OCI-LY7 (cell line): Measurements from ENCODE around the gene SRGAP1. TPM values are rescaled to one million over a fixed set of nuclear protein-coding genes. Genes with fewer than 3 reads are reported as not detected.
"Not testable (repeated sequence)": the region's sequence is repeated elsewhere in the genome, so short reads cannot be mapped to it uniquely, and the experiment has no call there.

Source experiments
- BruUV-seq: library from RNA; stranded (reverse); fragments of 400-500 nt; replicated peaks from 2 replicates; lab custom pipeline; 2021; lab: Mats Ljungman, UMichigan
- CTCF ChIA-PET: fragments of 300-600 bp; sonication (Branson Sonifier 250); formaldehyde crosslinking; loops from one replicate; lab custom pipeline; 2022; ENCODE audit warnings: antibody characterized with exemption; ENCODE audit not compliant: unreplicated experiment; lab: Charles Lee
- POLR2A ChIA-PET: fragments of 300-600 bp; sonication (Branson Sonifier 250); formaldehyde crosslinking; loops from one replicate; lab custom pipeline; 2022; ENCODE audit warnings: antibody characterized with exemption; lab: Charles Lee
- DNase-seq: peaks from one replicate; pipeline ENCODE4 v3.0.0-alpha.2; 2015; ENCODE audit warnings: low spot score
- H2AFZ ChIP-seq: fragments of 200-600 bp; sonication (generic), shearing (Covaris generic); 2 replicates; pipeline ENCODE4 v1.6.1; 2014; ENCODE audit warnings: mild to moderate bottlenecking, antibody characterized with exemption, low read length, moderate library complexity
- H3K27ac ChIP-seq: fragments of 200-600 bp; sonication (generic); 2 replicates; pipeline ENCODE4 v1.5.1; 2014; ENCODE audit warnings: mixed run types, low read depth, mild to moderate bottlenecking, moderate library complexity, low read length, inconsistent platforms; ENCODE audit not compliant: poor library complexity, severe bottlenecking
- H3K36me3 ChIP-seq: fragments of 200-600 bp; sonication (generic); 2 replicates; pipeline ENCODE4 v1.6.1; 2014; ENCODE audit warnings: mild to moderate bottlenecking, antibody characterized with exemption, low read length, moderate library complexity, mixed read lengths; ENCODE audit not compliant: insufficient read depth
- H3K4me1 ChIP-seq: fragments of 200-600 bp; sonication (generic); 2 replicates; pipeline ENCODE4 v1.5.1; 2014; ENCODE audit warnings: mild to moderate bottlenecking, low read length; ENCODE audit not compliant: insufficient read depth, poor library complexity, severe bottlenecking
- H3K4me2 ChIP-seq: fragments of 200-600 bp; sonication (generic); 2 replicates; pipeline ENCODE4 v1.6.1; 2014; ENCODE audit warnings: mild to moderate bottlenecking, low read length
- H3K4me3 ChIP-seq: fragments of 200-600 bp; sonication (generic); 2 replicates; pipeline ENCODE4 v1.5.1; 2014; ENCODE audit warnings: mild to moderate bottlenecking, low read depth, low read length; ENCODE audit not compliant: poor library complexity, severe bottlenecking
- H3K79me2 ChIP-seq: fragments of 200-600 bp; sonication (generic); 2 replicates; pipeline ENCODE4 v1.6.1; 2016; ENCODE audit warnings: low read depth, mild to moderate bottlenecking, low read length, moderate library complexity, mixed read lengths; ENCODE audit not compliant: insufficient read depth
- H3K9me2 ChIP-seq: fragments of 200-600 bp; sonication (generic); 2 replicates; pipeline ENCODE4 v1.6.1; 2016; ENCODE audit warnings: mild to moderate bottlenecking, low read length, mixed read lengths; ENCODE audit not compliant: insufficient read depth
- H3K9me3 ChIP-seq: fragments of 200-600 bp; sonication (generic); 2 replicates; pipeline ENCODE4 v1.6.1; 2014; ENCODE audit warnings: mild to moderate bottlenecking, mixed run types, low read length, mixed read lengths
- H4K20me1 ChIP-seq: fragments of 200-600 bp; sonication (generic); 2 replicates; pipeline ENCODE4 v1.6.1; 2014; ENCODE audit warnings: mild to moderate bottlenecking, antibody characterized with exemption, low read length, moderate library complexity, mixed read lengths; ENCODE audit not compliant: insufficient read depth
- CTCF ChIP-seq: fragments of 200-600 bp; sonication (generic); conservative IDR thresholded peaks from 2 replicates; pipeline ENCODE4 v1.5.1; 2014; ENCODE audit warnings: mild to moderate bottlenecking, antibody characterized with exemption, low read length, moderate library complexity, mixed read lengths
- EZH2phosphoT487 ChIP-seq: fragments of 200-600 bp; sonication (generic); IDR thresholded peaks from 2 replicates; pipeline ENCODE4 v1.6.1; 2018; ENCODE audit warnings: low read depth, borderline replicate concordance, mild to moderate bottlenecking, mixed run types, antibody characterized with exemption, low read length, moderate library complexity, mixed read lengths
- intact Hi-C: fragments of 100-400 bp; cut with micrococcal nuclease; formaldehyde crosslinking; loops from one replicate; pipeline ENCODE4 v1.10.0; 2022; ENCODE audit not compliant: unreplicated experiment
- total RNA-seq, 2 experiments: library from RNA; depleted of rRNA in 1 of 2; stranded (reverse); fragments of >200 nt in 1 of 2; shearing (Covaris generic) in 1 of 2; gene quantifications; 2 replicates each; pipeline ENCODE4 v1.2.3, GENCODE V29; 2014 to 2022

The SRGAP1 gene
- total RNA-seq, 2 experiments from 2014 or later: 0.06 TPM; not detected in 1

- ChIA-PET POLR2A (no interaction called here), CTCF (no interaction called here)
- no peaks in the 10 kb centered on the region for H3K9me2 ChIP-seq
- H2AFZ ChIP-seq: no peak overlapping the region
- H3K9me3 ChIP-seq: no peaks in the 10 kb centered on the region
- BruUV-seq: no TSS peak
- H3K36me3 ChIP-seq: no peaks in the 10 kb centered on the region
- no peak for DNase-seq
- H3K4me2 ChIP-seq: no peak overlapping the region
- intact Hi-C loops: no loop called here
- no peaks in the 10 kb centered on the region for H3K4me1 ChIP-seq
- H3K4me3 ChIP-seq: no peak overlapping the region
- no peaks in the 10 kb centered on the region for H4K20me1 ChIP-seq
- no peaks in the 10 kb centered on the region for H3K79me2 ChIP-seq
- TF ChIP-seq CTCF (no peak), EZH2phosphoT487 (no peak)
- H3K27ac ChIP-seq: no peak overlapping the region
Observed at GRCh38 chr12:64030155-64030554, 185.7 kb downstream of the SRGAP1 start.

GRCh38 chr12:64034056-64034455 is 189.6 kb downstream of the SRGAP1 start:
- POLR2A ChIA-PET: interaction anchor here (0.7 kb wide), 1 partner anchor 1290 kb away, joined by 3 read pairs; no protein-coding TSS in a partner anchor
- H2AFZ ChIP-seq, H3K4me3 ChIP-seq, H3K9me3 ChIP-seq, H4K20me1 ChIP-seq, BruUV-seq, H3K27ac ChIP-seq, H3K36me3 ChIP-seq, DNase-seq, intact Hi-C loops, H3K9me2 ChIP-seq, H3K79me2 ChIP-seq, H3K4me2 ChIP-seq, H3K4me1 ChIP-seq, CTCF ChIA-PET: not testable (repeated sequence)

GRCh38 chr12:64034901-64035576 is 190.5 kb downstream of the SRGAP1 start:
- no peak for DNase-seq
- no peaks in the 10 kb centered on the region for H3K36me3 ChIP-seq
- no peak overlapping the region for H3K27ac ChIP-seq
- CTCF ChIA-PET: no interaction called here
- BruUV-seq: no TSS peak
- POLR2A ChIA-PET: interaction anchor here (0.7 kb wide), 2 partner anchors 1166 to 1291 kb away, joined by 3 read pairs; no protein-coding TSS in a partner anchor
- no peak overlapping the region for H3K4me2 ChIP-seq
- intact Hi-C loops: no loop called here
- TF ChIP-seq EZH2phosphoT487: no peak
- no peak for TF ChIP-seq CTCF
- no peaks in the 10 kb centered on the region for H3K79me2 ChIP-seq
- H4K20me1 ChIP-seq: no peaks in the 10 kb centered on the region
- H2AFZ ChIP-seq: no peak overlapping the region
- H3K4me1 ChIP-seq: no peaks in the 10 kb centered on the region
- no peaks in the 10 kb centered on the region for H3K9me3 ChIP-seq
- no peaks in the 10 kb centered on the region for H3K9me2 ChIP-seq
- no peak overlapping the region for H3K4me3 ChIP-seq
